Brain microvascular endothelial cell (primary cell): Measurements from ENCODE around the gene PTDSS2.

Experiments
- DNase-seq: peaks from one replicate; pipeline ENCODE4 v3.0.0-alpha.2; 2020
- H3K27ac ChIP-seq: fragments of 250-450 bp; sonication (Bioruptor Pico); 2 replicates; pipeline ENCODE4 v1.5.1; 2020; ENCODE audit warnings: mild to moderate bottlenecking, moderate library complexity
- H3K27me3 ChIP-seq: fragments of 250-450 bp; sonication (Bioruptor Pico); replicated peaks from 2 replicates; pipeline ENCODE4 v1.5.1; 2020; ENCODE audit warnings: mild to moderate bottlenecking
- H3K36me3 ChIP-seq: fragments of 250-450 bp; sonication (Bioruptor Pico); replicated peaks from 2 replicates; pipeline ENCODE4 v1.5.1; 2020; ENCODE audit warnings: mild to moderate bottlenecking
- H3K4me3 ChIP-seq: 2 replicates; pipeline ENCODE4 v1.5.1; 2011; ENCODE audit warnings: low read depth, mild to moderate bottlenecking, control low read depth, low read length, moderate library complexity
- in situ Hi-C: cut with HindIII; loops from 2 replicates; pipeline ENCODE4 v1.10.0; 2017; ENCODE audit warnings: low sequenced_read_pairs, low pct_ligation_motif_present
- TF ChIP-seq, protein P1 (sequence below): IDR thresholded peaks from 2 replicates; pipeline ENCODE4 v1.5.1; 2011; ENCODE audit warnings: low read depth, mild to moderate bottlenecking, moderate library complexity, low read length, control low read depth, inconsistent platforms; ENCODE audit errors: missing control alignments

PTDSS2 gene

DNA sequence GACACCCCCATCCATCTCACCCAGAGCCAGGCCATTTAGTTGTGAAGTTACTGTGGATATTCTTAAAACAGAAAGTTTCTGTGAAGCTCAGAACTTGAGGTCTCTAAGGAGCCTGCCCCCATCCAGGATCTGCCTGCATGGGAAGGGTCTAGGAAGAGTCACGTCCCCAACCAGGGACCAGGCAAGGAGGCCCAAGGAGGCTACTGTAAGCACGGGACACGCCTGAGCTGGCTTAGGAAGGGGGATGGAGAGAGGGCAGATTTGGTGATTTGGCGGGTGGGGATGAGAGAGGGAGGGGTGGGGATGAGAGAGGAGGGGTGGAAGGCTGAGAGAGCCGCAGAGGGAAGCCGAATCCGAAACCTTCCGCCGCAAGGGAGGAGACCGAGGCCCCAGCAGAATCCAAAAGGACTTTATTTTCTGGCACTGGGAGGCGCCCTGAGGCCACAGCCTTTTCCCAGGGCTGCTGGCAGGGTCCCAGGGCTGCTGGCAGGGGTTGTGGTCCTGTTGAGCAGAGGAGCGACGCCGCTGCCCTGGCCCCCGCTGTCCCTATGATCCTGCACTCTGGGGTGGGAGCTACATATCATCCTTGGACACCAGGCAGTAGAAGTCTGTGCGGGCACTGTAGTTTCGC is 44.6 kb upstream of the PTDSS2 start:
- DNase-seq = no peak
- H3K4me3 ChIP-seq = no peak overlapping the region
- no peak overlapping the region for H3K27ac ChIP-seq
- in situ Hi-C loops = no loop called here
- H3K27me3 ChIP-seq = no peaks in the 10 kb centered on the region
- TF ChIP-seq, protein P1, sequence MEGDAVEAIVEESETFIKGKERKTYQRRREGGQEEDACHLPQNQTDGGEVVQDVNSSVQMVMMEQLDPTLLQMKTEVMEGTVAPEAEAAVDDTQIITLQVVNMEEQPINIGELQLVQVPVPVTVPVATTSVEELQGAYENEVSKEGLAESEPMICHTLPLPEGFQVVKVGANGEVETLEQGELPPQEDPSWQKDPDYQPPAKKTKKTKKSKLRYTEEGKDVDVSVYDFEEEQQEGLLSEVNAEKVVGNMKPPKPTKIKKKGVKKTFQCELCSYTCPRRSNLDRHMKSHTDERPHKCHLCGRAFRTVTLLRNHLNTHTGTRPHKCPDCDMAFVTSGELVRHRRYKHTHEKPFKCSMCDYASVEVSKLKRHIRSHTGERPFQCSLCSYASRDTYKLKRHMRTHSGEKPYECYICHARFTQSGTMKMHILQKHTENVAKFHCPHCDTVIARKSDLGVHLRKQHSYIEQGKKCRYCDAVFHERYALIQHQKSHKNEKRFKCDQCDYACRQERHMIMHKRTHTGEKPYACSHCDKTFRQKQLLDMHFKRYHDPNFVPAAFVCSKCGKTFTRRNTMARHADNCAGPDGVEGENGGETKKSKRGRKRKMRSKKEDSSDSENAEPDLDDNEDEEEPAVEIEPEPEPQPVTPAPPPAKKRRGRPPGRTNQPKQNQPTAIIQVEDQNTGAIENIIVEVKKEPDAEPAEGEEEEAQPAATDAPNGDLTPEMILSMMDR = peak; percentile 8
- H3K36me3 ChIP-seq = no peaks in the 10 kb centered on the region

DNA sequence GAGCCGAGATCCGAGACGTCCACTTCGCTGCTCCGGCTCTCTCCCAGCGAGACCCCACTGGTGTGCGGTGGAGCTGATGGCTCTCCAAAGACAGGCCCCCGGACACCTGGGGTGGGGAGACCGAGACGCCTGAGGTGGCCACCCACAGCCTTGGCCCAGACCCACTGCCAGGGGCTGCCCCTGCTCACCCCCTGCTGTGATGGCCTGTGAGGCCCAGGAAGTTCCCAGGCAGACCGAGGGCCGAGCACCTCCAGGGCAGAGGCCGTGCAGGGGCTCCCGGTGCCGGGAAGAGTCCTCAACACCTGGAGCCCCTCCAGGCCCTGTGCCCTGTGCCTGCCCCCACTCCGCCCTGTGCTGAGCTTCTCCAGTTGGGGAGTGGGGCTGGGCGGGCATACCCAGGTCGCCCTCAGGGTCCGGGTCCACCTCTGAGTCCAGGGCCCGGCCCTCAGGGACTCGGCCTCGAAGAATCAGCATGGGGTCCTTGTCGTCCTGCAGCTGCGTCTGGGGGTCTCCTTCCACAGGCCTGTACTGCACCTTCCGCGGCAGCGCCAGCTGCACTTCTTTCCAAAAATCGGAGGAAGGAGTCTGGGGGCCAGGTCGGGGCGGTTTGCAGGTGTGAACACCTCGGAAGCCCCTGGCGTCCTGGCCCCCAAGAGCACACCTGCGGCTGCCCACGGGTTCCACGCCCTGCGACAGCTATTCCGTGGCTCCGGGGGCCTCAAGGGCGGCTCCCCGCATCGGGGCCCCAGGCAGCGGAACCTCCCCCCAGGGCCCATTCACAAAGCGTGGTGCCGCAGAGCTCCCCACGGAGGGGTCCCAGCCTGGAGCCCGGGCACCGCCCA is 43.9 kb upstream of the PTDSS2 start:
- Histone ChIP-seq H3K27ac (peak overlapping the region; percentile 21), H3K27me3 (no peaks in the 10 kb centered on the region), H3K4me3 (peak overlapping the region; percentile 57), H3K36me3 (no peaks in the 10 kb centered on the region)
- in situ Hi-C loops = no loop called here
- TF ChIP-seq, protein P1 = no peak
- DNase-seq = no peak

DNA sequence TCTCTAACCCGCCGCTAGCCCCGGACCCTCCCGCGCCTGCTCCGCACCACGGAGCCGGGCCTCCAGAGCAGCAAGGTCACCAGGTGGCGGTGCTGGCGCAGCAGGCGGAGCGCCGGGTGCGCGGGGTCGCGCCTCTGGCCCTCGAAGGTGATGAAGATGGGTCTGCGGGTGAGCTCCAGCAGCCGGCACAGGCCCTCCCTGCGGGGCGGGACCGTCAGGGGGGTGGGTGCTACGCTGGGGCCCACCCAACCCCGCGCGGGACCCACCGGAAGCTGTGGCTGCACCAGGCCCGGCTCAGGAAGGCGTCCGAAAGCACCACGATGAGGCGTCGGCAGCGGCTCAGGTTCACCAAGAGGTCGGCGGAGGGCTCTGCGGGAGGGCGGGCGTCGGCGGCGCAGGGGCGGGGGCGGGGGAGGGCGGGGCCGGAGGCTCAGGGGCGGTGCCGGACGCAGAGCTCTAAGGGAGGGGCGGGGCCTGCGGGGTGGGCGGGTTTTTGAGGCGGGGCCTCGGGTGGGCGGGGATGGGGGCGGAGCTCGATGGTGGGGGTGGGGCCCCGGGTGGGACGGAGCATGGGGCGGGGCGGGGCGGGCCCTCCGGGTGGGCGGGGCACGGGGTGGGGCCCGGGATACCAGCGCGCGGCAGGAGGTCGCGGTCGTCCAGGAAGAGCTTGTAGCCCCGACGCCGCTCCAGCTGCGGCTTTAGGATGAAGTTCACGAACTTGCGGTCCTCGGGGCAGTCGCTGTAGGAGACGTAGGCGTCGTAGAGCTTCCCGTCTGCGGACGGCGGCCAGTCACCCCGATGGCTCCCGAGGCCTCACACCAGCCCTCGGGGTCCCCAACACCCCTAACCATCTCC is 43.1 kb upstream of the PTDSS2 start:
- Histone ChIP-seq H3K36me3 (no peaks in the 10 kb centered on the region), H3K4me3 (peak overlapping the region; percentile 57), H3K27me3 (no peaks in the 10 kb centered on the region), H3K27ac (peak overlapping the region; percentile 21)
- peak; percentile 71 for DNase-seq
- in situ Hi-C loops = no loop called here
- TF ChIP-seq, protein P1 = no peak

DNA sequence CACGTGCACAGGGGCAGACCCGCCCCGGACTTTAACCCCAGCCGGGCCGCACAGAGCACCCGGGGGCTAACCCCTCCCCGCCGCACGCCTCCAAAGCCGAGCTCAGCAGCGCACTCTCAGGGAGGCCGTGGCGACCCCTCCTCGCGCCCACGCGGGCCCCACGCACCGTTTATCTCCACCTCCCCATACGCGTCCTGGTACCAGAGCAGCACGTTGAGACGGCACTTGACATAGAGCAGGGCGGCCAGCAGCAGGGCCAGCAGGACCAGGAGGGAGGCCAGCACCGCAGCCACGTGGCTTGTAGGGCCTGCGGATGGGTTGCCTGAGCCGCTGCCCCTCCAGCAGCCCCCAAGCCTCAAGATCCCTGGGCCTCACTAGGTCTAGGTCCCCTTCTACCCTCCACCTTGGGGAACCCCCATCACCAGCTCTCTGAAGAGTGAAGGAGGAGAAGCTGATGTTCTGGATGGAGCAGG is 42.4 kb upstream of the PTDSS2 start:
- Histone ChIP-seq H3K27ac (no peak overlapping the region), H3K4me3 (no peak overlapping the region), H3K27me3 (no peaks in the 10 kb centered on the region), H3K36me3 (no peaks in the 10 kb centered on the region)
- no peak for DNase-seq
- TF ChIP-seq, protein P1 = no peak
- in situ Hi-C loops = no loop called here

DNA sequence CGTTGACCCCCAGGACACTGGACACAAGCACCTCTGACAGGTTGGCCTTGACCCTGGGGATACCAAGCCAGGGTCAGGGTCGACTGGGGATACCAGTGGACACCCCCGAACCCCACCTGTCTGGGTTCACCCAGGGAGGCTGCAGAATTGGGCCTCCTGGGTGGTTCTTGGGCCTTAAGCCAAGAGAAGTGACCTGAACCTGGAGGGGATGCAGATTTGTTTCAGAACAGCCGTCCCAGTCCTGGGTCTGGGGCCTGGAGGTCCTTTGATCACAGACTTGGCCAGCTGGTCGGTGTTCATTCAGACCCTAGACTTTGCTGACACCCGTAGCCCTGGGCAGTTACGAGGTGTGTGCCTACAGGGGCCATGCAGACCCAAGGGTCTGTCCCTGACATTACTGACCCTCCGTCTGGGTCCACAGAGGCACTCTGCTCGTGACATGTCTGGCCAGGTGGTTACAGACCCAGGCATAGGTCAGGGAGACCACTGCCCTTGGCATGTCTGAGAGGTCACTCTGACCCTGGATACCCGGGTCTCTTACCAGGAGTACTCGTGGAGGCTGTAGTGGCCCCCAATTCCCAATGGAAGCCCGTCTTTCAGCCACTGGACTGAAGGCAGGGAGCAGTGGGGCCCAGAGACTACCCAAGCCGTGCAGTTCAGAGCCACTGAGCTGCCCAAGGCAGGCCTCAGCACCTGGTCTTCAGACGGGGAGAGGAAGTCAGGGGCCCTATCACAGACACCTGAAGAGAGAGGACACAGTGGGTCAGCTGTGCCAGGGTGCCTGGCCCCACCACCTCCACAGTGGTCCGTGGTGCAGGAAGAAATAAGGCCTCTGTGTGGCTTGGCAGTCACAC is 41.7 kb upstream of the PTDSS2 start:
- Histone ChIP-seq H3K36me3 (no peaks in the 10 kb centered on the region), H3K4me3 (no peak overlapping the region), H3K27ac (no peak overlapping the region), H3K27me3 (no peaks in the 10 kb centered on the region)
- no peak for DNase-seq
- in situ Hi-C loops = no loop called here
- TF ChIP-seq, protein P1 = no peak
